B cell (primary cell): ENCODE results near the gene FKBP10. TPM values are rescaled to one million over a fixed set of nuclear protein-coding genes. Genes with fewer than 3 reads are reported as not detected.

Source experiments
- ATAC-seq: fragments of 200-7000 bp; cut with Tn5 transposase; one replicate; pipeline ENCODE4 v1.10.0; 2021; ENCODE audit warnings: low read depth, mild to moderate bottlenecking, moderate number of reproducible peaks, moderate library complexity
- CTCF ChIA-PET: fragments of 350-600 bp; sonication (Branson Sonifier 250); formaldehyde crosslinking; loops from one replicate; lab custom pipeline; 2021; ENCODE audit warnings: antibody characterized with exemption, inconsistent platforms; lab: Charles Lee
- POLR2A ChIA-PET: fragments of 350-600 bp; sonication (Branson Sonifier 250); formaldehyde crosslinking; loops from one replicate; lab custom pipeline; 2021; ENCODE audit warnings: antibody characterized with exemption; lab: Charles Lee
- DNase-seq: peaks from one replicate; pipeline ENCODE4 v3.0.0; 2013
- H2AFZ ChIP-seq: 2 replicates; pipeline ENCODE4 v1.6.1; 2012; ENCODE audit warnings: mild to moderate bottlenecking, low read depth, low read length; ENCODE audit not compliant: insufficient read depth, poor library complexity, severe bottlenecking
- H3K27ac ChIP-seq, 2 donors: 1 replicate in 1 of 2; 2 replicates in 1 of 2; pipeline ENCODE4 v1.5.1; 2012 to 2013; ENCODE audit warnings: low read length in 2 of 2, mild to moderate bottlenecking in 2 of 2, moderate library complexity in 1 of 2
- H3K27me3 ChIP-seq, 4 experiments: fragments of 200-600 bp in 1 of 4; sonication (generic) in 1 of 4; replicated peaks in 1 of 4; 1 replicate in 2 of 4; 2 replicates in 2 of 4; pipeline versions ENCODE4 v1.6.1 to v1.7.0; 2013 to 2016; ENCODE audit warnings: low read length in 3 of 4, mild to moderate bottlenecking in 2 of 4, mixed read lengths in 1 of 4, moderate library complexity in 1 of 4; ENCODE audit not compliant: insufficient read depth in 4 of 4, control insufficient read depth in 3 of 4; ENCODE audit errors: control extremely low read depth in 1 of 4
- H3K36me3 ChIP-seq, 2 experiments: replicated peaks in 1 of 2; 1 replicate in 1 of 2; 2 replicates in 1 of 2; pipeline versions ENCODE4 v1.6.1 to v1.7.1; 2013; ENCODE audit warnings: low read length in 1 of 2; ENCODE audit not compliant: insufficient read depth in 2 of 2, control insufficient read depth in 1 of 2; ENCODE audit errors: control extremely low read depth in 1 of 2, extremely low read depth in 1 of 2
- H3K4me1 ChIP-seq, 2 donors: fragments of 200-600 bp in 1 of 2; sonication (generic) in 1 of 2; 1 replicate in 1 of 2; 2 replicates in 1 of 2; pipeline versions ENCODE4 v1.5.1 to v1.6.1; 2013 to 2017; ENCODE audit warnings: low read length in 2 of 2; ENCODE audit not compliant: control insufficient read depth in 2 of 2, insufficient read depth in 2 of 2
- H3K4me2 ChIP-seq: replicated peaks from 2 replicates; pipeline ENCODE3; 2012; ENCODE audit warnings: mild to moderate bottlenecking, low read depth, low read length; ENCODE audit not compliant: poor library complexity, severe bottlenecking
- H3K4me3 ChIP-seq, 5 experiments: fragments of 200-600 bp in 1 of 5; sonication (generic) in 1 of 5; 1 replicate in 3 of 5; 2 replicates in 2 of 5; pipeline versions ENCODE4 v1.5.1 to v1.7.0; 2011 to 2016; ENCODE audit warnings: low read length in 4 of 5, mild to moderate bottlenecking in 4 of 5, low read depth in 2 of 5, control low read depth in 1 of 5, moderate library complexity in 1 of 5; ENCODE audit not compliant: insufficient read depth in 1 of 5; ENCODE audit errors: control extremely low read depth in 1 of 5, extremely low read depth in 1 of 5
- H3K79me2 ChIP-seq: fragments of 200-600 bp; sonication (generic); one replicate; pipeline ENCODE4 v1.6.0; 2016; ENCODE audit warnings: low read length; ENCODE audit not compliant: control insufficient read depth, insufficient read depth
- H3K9ac ChIP-seq: fragments of 200-600 bp; sonication (generic); 2 replicates; pipeline ENCODE4 v1.6.1; 2017; ENCODE audit warnings: mild to moderate bottlenecking, low read length, moderate library complexity
- H3K9me3 ChIP-seq, 3 donors: one replicate each; pipeline versions ENCODE4 v1.6.1 to v1.7.1; 2013; ENCODE audit warnings: low read length in 2 of 3; ENCODE audit not compliant: control insufficient read depth in 2 of 3, insufficient read depth in 1 of 3; ENCODE audit errors: control extremely low read depth in 1 of 3
- H4K20me1 ChIP-seq: 2 replicates; pipeline ENCODE4 v1.6.0; 2012; ENCODE audit warnings: mild to moderate bottlenecking, low read length; ENCODE audit not compliant: insufficient read depth, control insufficient read depth, poor library complexity, severe bottlenecking
- H3K27ac Mint-ChIP-seq: one replicate; pipeline ENCODE4 v1.8.0; 2021; ENCODE audit warnings: mixed read lengths
- H3K27me3 Mint-ChIP-seq: one replicate; pipeline ENCODE4 v1.8.0; 2021; ENCODE audit warnings: mixed read lengths
- H3K4me1 Mint-ChIP-seq: one replicate; pipeline ENCODE4 v1.8.0; 2021; ENCODE audit warnings: mixed read lengths
- H3K4me3 Mint-ChIP-seq: one replicate; pipeline ENCODE4 v1.8.0; 2021; ENCODE audit warnings: mixed read lengths
- H3K9me3 Mint-ChIP-seq: one replicate; pipeline ENCODE4 v1.8.0; 2022; ENCODE audit warnings: mixed read lengths; ENCODE audit not compliant: insufficient read depth
- CTCF ChIP-seq: fragments of 200-600 bp; IDR thresholded peaks from one replicate; pipeline ENCODE4 v1.8.0; 2022; ENCODE audit warnings: antibody characterized with exemption, mild to moderate bottlenecking
- EZH2 ChIP-seq: IDR thresholded peaks from 2 replicates; pipeline ENCODE4 v1.6.1; 2012; ENCODE audit warnings: borderline replicate concordance, low read depth, mild to moderate bottlenecking, moderate library complexity, low read length; ENCODE audit not compliant: insufficient read depth, poor library complexity, severe bottlenecking
- WGBS: methylation state at CpG from one replicate; pipeline ENCODE4 v1.1.5; 2013; ENCODE audit warnings: missing lambda C conversion rate; ENCODE audit not compliant: insufficient coverage; 5-methylcytosine and 5-hydroxymethylcytosine counted together
- intact Hi-C: fragments of 100-400 bp; cut with micrococcal nuclease; formaldehyde crosslinking; loops from one replicate; pipeline ENCODE4 v1.10.0; 2022
- polyA plus RNA-seq: library from polyadenylated mRNA; depleted of rRNA; stranded (reverse); fragments of >200 nt; gene quantifications from 2 replicates; pipeline ENCODE4 v1.2.3, GENCODE V29; 2012
- total RNA-seq, 2 donors: library from RNA; stranded (reverse); fragments of 120-200 nt in 1 of 2; gene quantifications; 1 replicate in 1 of 2; 2 replicates in 1 of 2; pipeline versions ENCODE4 v1.2.3 to v1.2.4, GENCODE V29; 2013 to 2022

Gene FKBP10
- total and polyA plus RNA-seq, 2 donors (not counting 1 experiment from before 2014, with no cell fraction given), result 0.21 to 0.34 TPM

GRCh38 chr17:41792845-41793783 is 19.7 kb upstream of the FKBP10 start:
- no peaks in the 10 kb centered on the region for H3K4me1 ChIP-seq
- H2AFZ ChIP-seq, result no peak overlapping the region
- H3K4me3 Mint-ChIP-seq, result no peak overlapping the region
- no peaks in the 10 kb centered on the region for H3K27me3 ChIP-seq
- no peak overlapping the region for H3K4me3 ChIP-seq
- intact Hi-C loops, result no loop called here
- H3K9me3 Mint-ChIP-seq, result no peaks in the 10 kb centered on the region
- H3K27ac Mint-ChIP-seq, result no peak overlapping the region
- H3K9me3 ChIP-seq, result no peaks in the 10 kb centered on the region
- H3K4me2 ChIP-seq, result no peak overlapping the region
- H3K36me3 ChIP-seq, result no peaks in the 10 kb centered on the region
- ChIA-PET CTCF (interaction anchor here (1.4 kb wide), 1 partner anchor 9 kb away, joined by 4 read pairs; no protein-coding TSS in a partner anchor), POLR2A (no interaction called here)
- no peaks in the 10 kb centered on the region for H3K79me2 ChIP-seq
- 81% methylated on average over 10 of the region's 22 CpGs for WGBS
- no peak overlapping the region for H3K9ac ChIP-seq
- TF ChIP-seq CTCF (no peak), EZH2 (no peak)
- no peak overlapping the region for H3K27ac ChIP-seq
- DNase-seq, result no peak
- H3K4me1 Mint-ChIP-seq, result peaks cover 1% of the 10 kb centered on the region
- no peaks in the 10 kb centered on the region for H4K20me1 ChIP-seq
- no peaks in the 10 kb centered on the region for H3K27me3 Mint-ChIP-seq
- ATAC-seq, result no peak
